Spinal cord (tissue), 10 donors: ENCODE results near the gene TBCK. TPM values are rescaled to one million over a fixed set of nuclear protein-coding genes. Genes with fewer than 3 reads are reported as not detected.
A peak's percentile ranks its signal among the peaks of the same experiment; 100 is the strongest.

Experiments
- DNase-seq, 6 donors: peaks; one replicate each; pipeline versions ENCODE4 v3.0.0 to v3.0.0-alpha.2; 2013 to 2015; ENCODE audit warnings: low spot score in 6 of 6, low read depth in 4 of 6
- H3K27ac ChIP-seq: one replicate; pipeline ENCODE4 v1.5.1; 2013; ENCODE audit warnings: low read depth, low read length, control low read depth
- H3K27me3 ChIP-seq: one replicate; pipeline ENCODE4 v1.6.1; 2013; ENCODE audit warnings: low read length; ENCODE audit not compliant: control insufficient read depth, insufficient read depth
- H3K36me3 ChIP-seq: one replicate; pipeline ENCODE4 v1.6.1; 2013; ENCODE audit warnings: low read length; ENCODE audit not compliant: control insufficient read depth, insufficient read depth
- H3K4me1 ChIP-seq: one replicate; pipeline ENCODE4 v1.6.1; 2013; ENCODE audit warnings: low read length; ENCODE audit not compliant: control insufficient read depth, insufficient read depth
- H3K4me3 ChIP-seq: one replicate; pipeline ENCODE4 v1.5.1; 2013; ENCODE audit warnings: low read depth, low read length, control low read depth
- H3K9me3 ChIP-seq: one replicate; pipeline ENCODE4 v1.6.1; 2013; ENCODE audit warnings: low read length; ENCODE audit not compliant: control insufficient read depth, insufficient read depth
- WGBS: methylation state at CpG from one replicate; pipeline ENCODE4 v1.1.5; 2013; ENCODE audit warnings: missing lambda C conversion rate; ENCODE audit not compliant: insufficient coverage; 5-methylcytosine and 5-hydroxymethylcytosine counted together
- polyA plus RNA-seq, 2 donors: library from polyadenylated mRNA; unstranded; fragments of 120-200 nt; gene quantifications; one replicate each; pipeline ENCODE4 v1.2.1, GENCODE V29; 2013; ENCODE audit not compliant: insufficient read length in 2 of 2
- total RNA-seq, 2 donors: library from RNA; depleted of rRNA in 1 of 2; stranded (reverse); fragments of 120-200 nt in 1 of 2; fragments of >200 nt in 1 of 2; gene quantifications; one replicate each; pipeline versions ENCODE4 v1.2.3 to v1.2.4, GENCODE V29; 2013 to 2014
- donor health status: healthy.

The TBCK gene
- total and polyA plus RNA-seq, 4 donors = 37.3 to 77.5 (median 58.7) TPM

DNA sequence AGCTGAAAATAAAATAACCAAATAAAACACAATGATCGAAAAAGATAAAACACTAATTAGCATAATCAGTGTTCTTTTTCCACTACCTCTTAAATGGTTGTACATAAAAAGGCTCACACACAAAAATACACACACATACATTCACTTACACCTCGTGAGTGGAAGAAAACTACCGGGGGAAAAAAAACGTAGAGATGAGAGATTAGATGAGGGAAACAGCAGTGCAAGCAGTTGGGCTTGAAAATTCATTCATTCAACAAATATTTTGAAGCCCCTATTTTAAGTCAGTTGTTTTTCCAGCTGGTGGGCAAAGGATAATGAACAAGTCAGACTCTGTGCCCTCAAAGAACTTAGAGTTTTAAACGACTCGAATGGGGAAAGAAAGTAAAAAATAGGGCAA, 1.0 kb downstream of the TBCK start:
- H3K4me3 ChIP-seq = peak overlapping the region; percentile 98
- H3K36me3 ChIP-seq = no peaks in the 10 kb centered on the region
- H3K4me1 ChIP-seq = peaks cover 5% of the 10 kb centered on the region
- H3K27me3 ChIP-seq = no peaks in the 10 kb centered on the region
- no peak overlapping the region for H3K27ac ChIP-seq
- WGBS = no CpG with 5 or more reads among the region's 6 CpGs
- H3K9me3 ChIP-seq = no peaks in the 10 kb centered on the region
- no peak for DNase-seq

DNA sequence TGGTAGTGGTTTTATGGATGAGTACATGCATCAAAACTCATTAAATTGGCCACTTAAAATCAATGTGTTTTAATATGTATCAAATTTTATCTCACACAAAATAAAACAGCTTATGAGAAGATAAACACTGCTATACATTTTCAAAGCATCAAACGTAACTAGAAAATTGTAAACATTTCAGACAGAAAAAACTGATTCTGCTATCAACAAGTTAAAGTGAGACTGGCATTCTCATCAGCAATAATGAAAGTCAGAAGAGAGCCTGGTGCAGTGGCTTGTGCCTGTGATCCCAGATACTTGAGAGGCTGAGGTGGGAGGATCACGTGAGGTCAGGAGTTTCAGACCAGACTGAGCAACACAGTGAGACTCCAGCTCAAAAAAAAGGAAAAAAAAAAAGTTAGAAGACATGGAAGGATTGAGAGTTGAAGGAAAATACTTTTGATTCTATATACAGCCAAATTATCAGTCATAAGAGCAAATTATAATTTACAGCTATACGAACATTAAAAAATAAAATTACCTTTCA, 2.9 kb downstream of the TBCK start:
- Histone ChIP-seq H3K4me3 (no peak overlapping the region), H3K9me3 (no peaks in the 10 kb centered on the region), H3K36me3 (no peaks in the 10 kb centered on the region), H3K27me3 (no peaks in the 10 kb centered on the region), H3K27ac (no peak overlapping the region), H3K4me1 (peaks cover 5% of the 10 kb centered on the region)
- DNase-seq = no peak
- no CpG with 5 or more reads among the region's 3 CpGs for WGBS

DNA sequence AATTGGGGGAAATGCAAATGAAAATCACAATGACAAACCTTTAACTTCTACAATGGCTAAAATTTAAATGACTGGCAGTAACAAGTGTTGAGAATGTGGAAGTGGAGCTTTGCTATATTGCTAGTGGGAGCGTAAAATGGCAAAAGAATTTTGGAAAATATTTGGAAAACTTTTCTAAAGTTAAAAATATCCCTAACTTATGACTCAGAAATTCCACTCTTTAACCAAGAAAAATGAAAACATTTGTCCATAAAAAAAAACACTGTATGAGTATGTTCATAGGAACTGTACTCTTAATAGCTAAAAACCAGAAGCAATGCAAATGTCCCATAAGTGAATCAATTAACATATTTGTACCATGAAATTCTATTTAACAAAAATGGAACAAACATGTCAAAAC, 3.6 kb downstream of the TBCK start:
- H3K36me3 ChIP-seq = no peaks in the 10 kb centered on the region
- DNase-seq = no peak
- H3K27ac ChIP-seq = no peak overlapping the region
- H3K4me3 ChIP-seq = no peak overlapping the region
- no peaks in the 10 kb centered on the region for H3K27me3 ChIP-seq
- no peaks in the 10 kb centered on the region for H3K9me3 ChIP-seq
- no CpG with 5 or more reads among the region's 1 CpG for WGBS
- H3K4me1 ChIP-seq = peaks cover 5% of the 10 kb centered on the region

DNA sequence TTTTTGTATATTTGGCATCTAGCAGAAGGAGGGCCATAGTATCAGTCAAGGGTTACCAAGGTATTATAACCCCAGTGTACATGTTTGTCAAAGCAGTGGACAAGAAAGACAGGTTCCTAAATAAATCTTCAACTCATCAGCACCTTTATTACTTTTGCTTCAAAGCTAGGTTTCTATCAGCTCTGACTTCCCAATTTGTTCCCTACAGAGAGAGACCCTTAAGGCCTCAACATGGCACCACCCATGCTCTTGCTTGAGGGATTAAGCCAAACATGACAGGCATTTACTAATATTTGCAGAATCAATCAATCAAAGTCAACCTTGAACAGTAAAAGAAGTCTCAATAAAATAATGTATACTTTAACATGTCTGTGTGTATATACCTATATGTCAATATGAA, 9.4 kb downstream of the TBCK start:
- DNase-seq = no peak
- Histone ChIP-seq H3K4me1 (no peaks in the 10 kb centered on the region), H3K27me3 (no peaks in the 10 kb centered on the region), H3K27ac (no peak overlapping the region), H3K9me3 (no peaks in the 10 kb centered on the region), H3K36me3 (peaks cover 2% of the 10 kb centered on the region), H3K4me3 (no peak overlapping the region)

DNA sequence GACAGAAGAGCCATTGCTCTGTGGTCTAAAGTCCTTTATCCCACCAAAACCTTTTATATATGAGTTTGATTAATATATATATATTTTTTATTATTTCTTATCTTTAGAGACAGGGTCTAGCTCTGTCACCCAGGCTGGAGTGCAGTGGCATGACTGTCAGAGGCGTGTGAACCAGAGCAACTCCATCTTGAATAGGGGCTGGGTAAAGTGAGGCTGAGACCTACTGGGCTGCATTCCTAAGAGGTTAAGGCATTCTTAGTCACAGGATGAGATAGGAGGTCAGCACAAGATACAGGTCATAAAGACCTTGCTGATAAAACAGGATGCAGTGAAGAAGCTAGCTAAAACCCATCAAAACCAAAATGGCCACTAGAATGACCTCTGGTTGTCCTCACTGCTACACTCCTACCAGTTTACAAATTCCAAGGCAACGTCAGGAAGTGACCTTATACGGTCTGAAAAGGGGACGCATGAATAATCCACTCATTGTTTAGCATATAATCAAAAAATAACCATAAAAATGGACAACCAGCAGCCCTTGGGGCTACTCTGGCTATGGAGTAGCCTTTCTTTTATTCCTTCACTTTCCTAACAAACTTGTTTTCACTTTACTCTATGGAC, 10.5 kb downstream of the TBCK start:
- Histone ChIP-seq H3K9me3 (no peaks in the 10 kb centered on the region), H3K27me3 (no peaks in the 10 kb centered on the region), H3K4me1 (no peaks in the 10 kb centered on the region), H3K4me3 (no peak overlapping the region), H3K36me3 (peaks cover 2% of the 10 kb centered on the region), H3K27ac (no peak overlapping the region)
- WGBS = 97% methylated on average over 4 of the region's 4 CpGs
- no peak for DNase-seq

DNA sequence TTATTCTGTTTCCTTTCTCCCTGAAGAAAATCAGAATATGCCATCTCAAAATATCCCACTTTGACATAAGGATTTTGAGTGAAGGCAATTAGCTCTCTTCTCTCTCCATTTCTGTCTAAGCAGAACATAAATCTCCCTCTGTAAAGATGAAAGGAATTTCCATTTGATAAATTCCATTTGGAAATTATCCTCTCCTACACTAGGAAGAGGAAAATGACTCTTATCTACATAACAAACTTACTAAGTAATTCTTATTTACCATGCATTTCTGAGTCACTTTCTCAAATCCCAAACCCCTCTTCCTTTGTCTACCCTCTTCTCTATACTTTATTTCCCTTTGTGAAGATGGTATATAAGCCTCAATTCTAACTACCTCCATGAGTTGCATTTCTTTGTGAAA, 11.4 kb downstream of the TBCK start:
- Histone ChIP-seq H3K4me3 (no peak overlapping the region), H3K9me3 (no peaks in the 10 kb centered on the region), H3K4me1 (no peaks in the 10 kb centered on the region), H3K27ac (no peak overlapping the region), H3K27me3 (no peaks in the 10 kb centered on the region), H3K36me3 (peaks cover 2% of the 10 kb centered on the region)
- DNase-seq = no peak

DNA sequence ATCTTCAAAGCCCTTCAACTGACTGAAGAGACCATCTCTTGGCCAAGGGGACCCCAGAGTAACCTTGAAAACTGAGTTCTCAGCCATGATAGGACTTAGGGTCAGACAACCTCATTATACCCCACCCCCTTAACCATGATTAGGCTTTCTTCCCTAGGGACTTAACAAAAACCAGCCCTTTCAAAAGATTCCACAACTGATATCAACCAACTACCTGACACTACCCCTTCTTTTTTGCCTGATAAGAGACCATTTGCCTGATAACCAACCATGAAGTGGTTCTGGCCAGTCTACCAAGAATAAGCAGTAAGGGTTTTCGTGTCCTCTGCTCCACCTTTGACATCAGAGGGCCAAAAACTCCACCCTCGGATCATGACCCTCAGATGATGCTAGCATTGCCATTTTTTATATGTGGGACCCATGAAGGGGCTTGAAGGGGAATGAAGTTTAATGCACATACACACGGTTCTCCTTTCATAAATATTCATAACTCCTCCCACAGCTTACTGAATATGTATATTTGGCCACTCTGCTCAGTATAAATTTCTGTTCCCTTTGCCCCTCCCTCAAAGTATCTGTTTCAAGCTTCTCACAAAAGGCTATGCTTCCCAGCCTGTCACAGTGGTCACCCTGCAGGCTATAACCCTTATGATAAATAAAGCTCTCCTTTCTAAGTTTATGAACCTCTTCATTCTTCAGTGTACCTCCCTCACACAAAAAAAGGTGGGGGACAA, 12.3 kb downstream of the TBCK start:
- Histone ChIP-seq H3K9me3 (no peaks in the 10 kb centered on the region), H3K27me3 (no peaks in the 10 kb centered on the region), H3K27ac (no peak overlapping the region), H3K4me1 (no peaks in the 10 kb centered on the region), H3K4me3 (no peak overlapping the region), H3K36me3 (peaks cover 2% of the 10 kb centered on the region)
- WGBS = 60% methylated on average over 1 of the region's 3 CpGs
- DNase-seq = no peak

DNA sequence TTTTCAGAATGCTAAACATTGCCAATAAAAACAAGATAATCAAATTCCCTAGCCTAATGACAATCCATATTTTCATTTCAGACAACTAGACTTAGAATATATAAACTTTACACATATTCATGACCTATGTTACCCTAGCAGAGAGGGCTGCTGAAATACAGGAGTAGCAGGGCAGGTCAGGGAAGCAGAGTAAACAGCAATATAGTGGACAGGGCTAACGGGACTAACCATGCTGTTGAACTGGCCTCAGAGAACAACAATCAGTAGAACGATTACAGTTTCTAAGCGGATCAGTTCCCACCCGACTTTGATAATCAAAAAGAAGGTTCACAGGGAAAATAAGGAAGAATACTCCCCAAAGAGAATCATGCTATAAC, 14.0 kb downstream of the TBCK start:
- DNase-seq = no peak
- WGBS = no CpG with 5 or more reads among the region's 4 CpGs
- no peak overlapping the region for H3K4me3 ChIP-seq
- peaks cover 2% of the 10 kb centered on the region for H3K36me3 ChIP-seq
- no peaks in the 10 kb centered on the region for H3K9me3 ChIP-seq
- H3K4me1 ChIP-seq = no peaks in the 10 kb centered on the region
- no peaks in the 10 kb centered on the region for H3K27me3 ChIP-seq
- H3K27ac ChIP-seq = no peak overlapping the region

DNA sequence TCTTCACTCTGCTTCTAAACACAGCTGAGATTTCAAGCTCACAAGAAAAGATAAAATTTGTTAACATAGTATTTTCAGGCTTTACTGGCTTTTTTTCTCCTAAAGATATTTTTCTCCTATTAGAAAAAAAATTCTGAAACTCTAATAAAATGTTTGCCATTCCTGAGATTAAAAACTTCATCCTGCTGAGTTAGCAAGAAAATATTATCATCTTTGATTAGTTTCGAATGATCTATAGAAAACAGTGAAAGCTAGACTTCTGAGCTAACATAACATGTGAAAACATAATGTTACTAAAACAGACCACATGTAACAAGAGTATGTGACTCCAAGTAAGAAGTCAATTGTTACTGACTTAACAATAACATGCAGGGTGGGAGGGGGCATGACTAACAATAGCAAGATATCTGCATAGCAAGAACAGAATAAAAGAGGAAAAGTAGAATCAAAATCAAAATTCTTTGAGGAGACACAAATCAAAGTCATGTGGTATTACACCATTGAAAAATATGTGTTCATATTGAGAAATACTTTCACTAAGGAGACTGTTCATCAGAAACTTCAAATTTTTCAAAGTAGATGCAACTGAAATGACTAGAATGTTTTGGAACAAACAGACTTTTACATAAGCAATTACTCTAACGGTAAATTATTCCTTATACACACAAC, 14.5 kb downstream of the TBCK start:
- no peak for DNase-seq
- H3K4me3 ChIP-seq = no peak overlapping the region
- 100% methylated on average over 1 of the region's 2 CpGs for WGBS
- no peaks in the 10 kb centered on the region for H3K9me3 ChIP-seq
- no peaks in the 10 kb centered on the region for H3K4me1 ChIP-seq
- no peaks in the 10 kb centered on the region for H3K27me3 ChIP-seq
- H3K36me3 ChIP-seq = peaks cover 2% of the 10 kb centered on the region
- no peak overlapping the region for H3K27ac ChIP-seq

DNA sequence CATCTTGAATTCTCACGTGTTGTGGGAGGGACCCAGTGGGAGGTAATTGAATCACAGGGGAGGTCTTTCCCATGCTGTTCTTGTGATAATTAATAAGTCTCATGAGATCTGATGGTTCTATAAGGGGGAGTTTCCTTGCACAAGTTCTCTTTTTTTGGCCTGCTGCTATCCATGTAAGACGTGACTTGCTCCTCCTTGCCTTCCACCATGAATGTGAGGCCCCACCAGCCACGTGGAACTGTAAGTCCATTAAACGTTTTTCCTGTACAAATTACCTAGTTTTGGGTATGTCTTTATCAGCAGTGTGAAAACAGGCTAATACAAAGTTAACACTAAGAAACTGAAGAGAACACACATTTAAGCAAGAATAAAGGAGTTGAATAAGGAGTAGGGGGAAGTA, 16.0 kb downstream of the TBCK start:
- H3K9me3 ChIP-seq = no peaks in the 10 kb centered on the region
- H3K36me3 ChIP-seq = no peaks in the 10 kb centered on the region
- DNase-seq = no peak
- WGBS = no CpG with 5 or more reads among the region's 4 CpGs
- H3K4me1 ChIP-seq = no peaks in the 10 kb centered on the region
- H3K4me3 ChIP-seq = no peak overlapping the region
- H3K27me3 ChIP-seq = no peaks in the 10 kb centered on the region
- no peak overlapping the region for H3K27ac ChIP-seq
